ENCODE data around the gene JUND.

GRCh38 chr19:18308051-18308947 lies 26.9 kb upstream of the JUND start:
- TF ChIP-seq CTCF (IDR thresholded peaks at IDR 0.05; ENCODE audit: insufficient read depth, low read length, poor library complexity, severe bottlenecking): no peak
- no peak for TF ChIP-seq EZH2phosphoT487 (conservative IDR thresholded peaks at IDR 0.05; ENCODE audit: low read length)

Measured in SU-DHL-6 (cell line).